ENCODE measurements around the gene PDE7B.

PDE7B gene

DNA sequence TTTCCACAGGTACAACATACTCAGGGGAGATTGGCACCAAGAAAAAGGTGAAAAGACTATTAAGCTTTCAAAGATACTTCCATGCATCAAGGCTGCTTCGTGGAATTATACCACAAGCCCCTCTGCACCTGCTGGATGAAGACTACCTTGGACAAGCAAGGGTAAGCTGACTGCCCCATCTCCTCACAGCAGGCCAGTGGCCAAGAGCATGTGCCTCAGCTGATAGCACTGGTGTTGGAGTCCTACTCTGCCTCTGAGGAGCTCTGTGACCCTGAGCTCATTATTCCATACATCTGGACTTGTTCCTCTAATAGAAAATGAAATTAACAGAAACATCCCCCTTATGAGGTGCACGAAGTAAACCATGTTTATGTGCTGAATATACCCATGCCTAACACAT lies 295.8 kb downstream of the PDE7B start:
- Histone ChIP-seq H3K9me3 (ENCODE audit: control insufficient read depth, insufficient read depth, low read depth, low read length) (no peaks in the 10 kb centered on the region), H3K36me3 (ENCODE audit: control insufficient read depth in 2 of 2, insufficient read depth in 1 of 2, low read length in 2 of 2) (no peaks in the 10 kb centered on the region), H3K27ac (ENCODE audit: extremely low read depth, low read depth, low read length) (no peak overlapping the region), H3K4me1 (ENCODE audit: control insufficient read depth, insufficient read depth, low read length) (no peaks in the 10 kb centered on the region), H3K4me3 (ENCODE audit: low read depth, low read length) (no peak overlapping the region)
- no peak for TF ChIP-seq ZNF423 (tag by site-specific recombination; IDR thresholded peaks at IDR 0.05)
- no peak for TF ChIP-seq ZFP37 (tag by site-specific recombination; IDR thresholded peaks at IDR 0.05)
- TF ChIP-seq ZBTB8A (tag by site-specific recombination; IDR thresholded peaks at IDR 0.05) = no peak
- no peak for TF ChIP-seq ZNF701 (tag by site-specific recombination; IDR thresholded peaks at IDR 0.05)
- TF ChIP-seq ZNF202 (tag by site-specific recombination; IDR thresholded peaks at IDR 0.05; ENCODE audit: borderline replicate concordance) = no peak
- TF ChIP-seq ZNF354C (tag by site-specific recombination; IDR thresholded peaks at IDR 0.05; ENCODE audit: borderline replicate concordance, low read depth) = no peak
- no peak for TF ChIP-seq REST (tag by site-specific recombination; IDR thresholded peaks at IDR 0.05)
- no peak for TF ChIP-seq ZFP41 (tag by site-specific recombination; IDR thresholded peaks at IDR 0.05; ENCODE audit: borderline replicate concordance)
- TF ChIP-seq ZFHX2 (tag by site-specific recombination; conservative IDR thresholded peaks at IDR 0.05) = no peak
- no peak for TF ChIP-seq REPIN1 (tag by site-specific recombination; IDR thresholded peaks at IDR 0.05; ENCODE audit: low read depth)
- ChIA-PET POLR2A (no interaction called here), CTCF (no interaction called here)

- no peaks in the 10 kb centered on the region for H3K36me3 ChIP-seq (ENCODE audit: control insufficient read depth in 2 of 2, insufficient read depth in 1 of 2, low read length in 2 of 2)
- no peaks in the 10 kb centered on the region for H3K9me3 ChIP-seq (ENCODE audit: control insufficient read depth, insufficient read depth, low read depth, low read length)
- no peak overlapping the region for H3K27ac ChIP-seq (ENCODE audit: extremely low read depth, low read depth, low read length)
- POLR2A ChIA-PET = no interaction called here
- no peak overlapping the region for H3K4me3 ChIP-seq (ENCODE audit: low read depth, low read length)
- no peaks in the 10 kb centered on the region for H3K4me1 ChIP-seq (ENCODE audit: control insufficient read depth, insufficient read depth, low read length)
- CTCF ChIA-PET = no interaction called here
- no peak for TF ChIP-seq ZXDB (tag by site-specific recombination; IDR thresholded peaks at IDR 0.05)
- TF ChIP-seq, protein P1, sequence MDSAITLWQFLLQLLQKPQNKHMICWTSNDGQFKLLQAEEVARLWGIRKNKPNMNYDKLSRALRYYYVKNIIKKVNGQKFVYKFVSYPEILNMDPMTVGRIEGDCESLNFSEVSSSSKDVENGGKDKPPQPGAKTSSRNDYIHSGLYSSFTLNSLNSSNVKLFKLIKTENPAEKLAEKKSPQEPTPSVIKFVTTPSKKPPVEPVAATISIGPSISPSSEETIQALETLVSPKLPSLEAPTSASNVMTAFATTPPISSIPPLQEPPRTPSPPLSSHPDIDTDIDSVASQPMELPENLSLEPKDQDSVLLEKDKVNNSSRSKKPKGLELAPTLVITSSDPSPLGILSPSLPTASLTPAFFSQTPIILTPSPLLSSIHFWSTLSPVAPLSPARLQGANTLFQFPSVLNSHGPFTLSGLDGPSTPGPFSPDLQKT (IDR thresholded peaks at IDR 0.05; ENCODE audit: borderline replicate concordance, low read depth, low read length) = no peak
- no peak for TF ChIP-seq MYNN (tag by site-specific recombination; IDR thresholded peaks at IDR 0.05; ENCODE audit: borderline replicate concordance)
- TF ChIP-seq ZNF26 (tag by site-specific recombination; IDR thresholded peaks at IDR 0.05) = no peak
- TF ChIP-seq, protein P2, sequence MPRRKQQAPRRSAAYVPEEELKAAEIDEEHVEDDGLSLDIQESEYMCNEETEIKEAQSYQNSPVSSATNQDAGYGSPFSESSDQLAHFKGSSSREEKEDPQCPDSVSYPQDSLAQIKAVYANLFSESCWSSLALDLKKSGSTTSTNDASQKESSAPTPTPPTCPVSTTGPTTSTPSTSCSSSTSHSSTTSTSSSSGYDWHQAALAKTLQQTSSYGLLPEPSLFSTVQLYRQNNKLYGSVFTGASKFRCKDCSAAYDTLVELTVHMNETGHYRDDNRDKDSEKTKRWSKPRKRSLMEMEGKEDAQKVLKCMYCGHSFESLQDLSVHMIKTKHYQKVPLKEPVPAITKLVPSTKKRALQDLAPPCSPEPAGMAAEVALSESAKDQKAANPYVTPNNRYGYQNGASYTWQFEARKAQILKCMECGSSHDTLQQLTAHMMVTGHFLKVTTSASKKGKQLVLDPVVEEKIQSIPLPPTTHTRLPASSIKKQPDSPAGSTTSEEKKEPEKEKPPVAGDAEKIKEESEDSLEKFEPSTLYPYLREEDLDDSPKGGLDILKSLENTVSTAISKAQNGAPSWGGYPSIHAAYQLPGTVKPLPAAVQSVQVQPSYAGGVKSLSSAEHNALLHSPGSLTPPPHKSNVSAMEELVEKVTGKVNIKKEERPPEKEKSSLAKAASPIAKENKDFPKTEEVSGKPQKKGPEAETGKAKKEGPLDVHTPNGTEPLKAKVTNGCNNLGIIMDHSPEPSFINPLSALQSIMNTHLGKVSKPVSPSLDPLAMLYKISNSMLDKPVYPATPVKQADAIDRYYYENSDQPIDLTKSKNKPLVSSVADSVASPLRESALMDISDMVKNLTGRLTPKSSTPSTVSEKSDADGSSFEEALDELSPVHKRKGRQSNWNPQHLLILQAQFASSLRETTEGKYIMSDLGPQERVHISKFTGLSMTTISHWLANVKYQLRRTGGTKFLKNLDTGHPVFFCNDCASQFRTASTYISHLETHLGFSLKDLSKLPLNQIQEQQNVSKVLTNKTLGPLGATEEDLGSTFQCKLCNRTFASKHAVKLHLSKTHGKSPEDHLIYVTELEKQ (tag by site-specific recombination; IDR thresholded peaks at IDR 0.05; ENCODE audit: borderline replicate concordance) = no peak
- TF ChIP-seq ZNF221 (tag by site-specific recombination; IDR thresholded peaks at IDR 0.05; ENCODE audit: borderline replicate concordance) = no peak
- TF ChIP-seq ZNF266 (tag by site-specific recombination; IDR thresholded peaks at IDR 0.05; ENCODE audit: low read depth) = no peak
Observed at GRCh38 chr6:136148051-136148450, 296.6 kb downstream of the PDE7B start.

All from HEK293 (cell line).